Endothelial cell of umbilical vein (primary cell): ENCODE data around the gene FZD7.

Experiments used
- EZH2 ChIP-seq: IDR thresholded peaks from 2 replicates; pipeline ENCODE4 v1.6.1; 2012; ENCODE audit warnings: borderline replicate concordance, low read depth, mild to moderate bottlenecking, moderate library complexity, low read length, inconsistent platforms; ENCODE audit not compliant: severe bottlenecking
- POLR2A ChIP-seq: IDR thresholded peaks from 2 replicates; pipeline ENCODE4 v1.6.1; 2012; ENCODE audit warnings: low read depth, mild to moderate bottlenecking, control low read depth, low read length
- TF ChIP-seq, protein P1 (sequence below), 2 donors: IDR thresholded peaks; 1 replicate in 1 of 2; 2 replicates in 1 of 2; pipeline ENCODE4 v1.5.1; 2011; ENCODE audit warnings: low read length in 2 of 2, mild to moderate bottlenecking in 2 of 2, moderate library complexity in 2 of 2, control low read depth in 1 of 2, inconsistent platforms in 1 of 2, low read depth in 1 of 2; ENCODE audit not compliant: insufficient read depth in 1 of 2; ENCODE audit errors: extremely low read depth in 1 of 2
- TF ChIP-seq, protein P2 (sequence below): IDR thresholded peaks from 2 replicates; pipeline ENCODE4 v1.6.1; 2011; ENCODE audit not compliant: insufficient read depth, insufficient read length

DNA sequence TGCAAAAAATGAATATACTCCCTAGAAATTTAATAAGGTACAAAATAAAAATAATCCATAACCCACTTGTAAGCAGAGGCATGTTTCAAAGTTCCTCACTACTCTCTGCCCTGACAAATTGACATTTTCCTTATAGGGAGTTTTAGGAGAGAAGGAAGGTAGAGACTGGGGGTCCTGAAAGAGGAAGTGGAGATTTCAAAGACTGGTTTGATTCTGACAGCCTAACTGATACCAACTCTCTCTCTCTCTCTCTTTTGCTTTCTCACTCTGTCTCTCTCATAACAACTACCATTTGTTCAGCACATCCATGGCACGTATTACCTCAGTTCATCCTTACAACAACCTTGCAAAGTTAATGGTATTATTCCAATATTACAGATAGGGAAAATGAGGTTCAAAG, 18.6 kb downstream of the FZD7 start:
- TF ChIP-seq, protein P1, sequence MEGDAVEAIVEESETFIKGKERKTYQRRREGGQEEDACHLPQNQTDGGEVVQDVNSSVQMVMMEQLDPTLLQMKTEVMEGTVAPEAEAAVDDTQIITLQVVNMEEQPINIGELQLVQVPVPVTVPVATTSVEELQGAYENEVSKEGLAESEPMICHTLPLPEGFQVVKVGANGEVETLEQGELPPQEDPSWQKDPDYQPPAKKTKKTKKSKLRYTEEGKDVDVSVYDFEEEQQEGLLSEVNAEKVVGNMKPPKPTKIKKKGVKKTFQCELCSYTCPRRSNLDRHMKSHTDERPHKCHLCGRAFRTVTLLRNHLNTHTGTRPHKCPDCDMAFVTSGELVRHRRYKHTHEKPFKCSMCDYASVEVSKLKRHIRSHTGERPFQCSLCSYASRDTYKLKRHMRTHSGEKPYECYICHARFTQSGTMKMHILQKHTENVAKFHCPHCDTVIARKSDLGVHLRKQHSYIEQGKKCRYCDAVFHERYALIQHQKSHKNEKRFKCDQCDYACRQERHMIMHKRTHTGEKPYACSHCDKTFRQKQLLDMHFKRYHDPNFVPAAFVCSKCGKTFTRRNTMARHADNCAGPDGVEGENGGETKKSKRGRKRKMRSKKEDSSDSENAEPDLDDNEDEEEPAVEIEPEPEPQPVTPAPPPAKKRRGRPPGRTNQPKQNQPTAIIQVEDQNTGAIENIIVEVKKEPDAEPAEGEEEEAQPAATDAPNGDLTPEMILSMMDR (IDR thresholded peaks at IDR 0.05; ENCODE audit: extremely low read depth in 1 of 2, insufficient read depth in 1 of 2, low read depth in 1 of 2, low read length in 2 of 2), result no peak
- TF ChIP-seq EZH2 (no peak), POLR2A (no peak)
- TF ChIP-seq, protein P2, sequence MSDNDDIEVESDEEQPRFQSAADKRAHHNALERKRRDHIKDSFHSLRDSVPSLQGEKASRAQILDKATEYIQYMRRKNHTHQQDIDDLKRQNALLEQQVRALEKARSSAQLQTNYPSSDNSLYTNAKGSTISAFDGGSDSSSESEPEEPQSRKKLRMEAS, result no peak
